Peyer's patch (tissue), 4 donors: ENCODE measurements around the gene VPS8. TPM values are rescaled to one million over a fixed set of nuclear protein-coding genes. Genes with fewer than 3 reads are reported as not detected.
"Not testable (repeated sequence)": the region's sequence is repeated elsewhere in the genome, so short reads cannot be mapped to it uniquely, and the experiment has no call there.

ENCODE experiments used
- DNase-seq, 3 donors: peaks; one replicate each; pipeline ENCODE4 v3.0.0-alpha.2; 2017 to 2019
- H3K27ac ChIP-seq, 4 donors: fragments of 200-600 bp; sonication (generic); one replicate each; pipeline ENCODE4 v1.5.1; 2016 to 2019
- H3K27me3 ChIP-seq, 2 donors: fragments of 200-600 bp; sonication (generic); one replicate each; pipeline ENCODE4 v1.5.1; 2019
- H3K36me3 ChIP-seq, 3 donors: fragments of 200-600 bp; sonication (generic); one replicate each; pipeline ENCODE4 v1.5.1; 2016 to 2019
- H3K4me1 ChIP-seq, 4 donors: fragments of 200-600 bp; sonication (generic); one replicate each; pipeline ENCODE4 v1.5.1; 2016 to 2019
- H3K4me3 ChIP-seq, 4 donors: fragments of 200-600 bp; sonication (generic); 1 replicate in 3 of 4; 2 replicates in 1 of 4; pipeline ENCODE4 v1.5.1; 2016 to 2019; ENCODE audit warnings: mild to moderate bottlenecking in 1 of 4
- H3K9me3 ChIP-seq, 4 donors: fragments of 200-600 bp; sonication (generic); one replicate each; pipeline ENCODE4 v1.5.1; 2016 to 2019; ENCODE audit warnings: mild to moderate bottlenecking in 1 of 4
- POLR2A ChIP-seq, 2 donors: fragments of 450-650 bp; IDR thresholded peaks; one replicate each; pipeline ENCODE4 v1.5.1; 2017; ENCODE audit warnings: antibody characterized with exemption in 2 of 2, mild to moderate bottlenecking in 2 of 2, moderate library complexity in 2 of 2
- total RNA-seq, 4 donors: library from RNA; depleted of rRNA; stranded (reverse); fragments of >200 nt; gene quantifications; one replicate each; pipeline ENCODE4 v1.1.0, GENCODE V29; 2016
- TF ChIP-seq, protein P1 (sequence below), 6 experiments: fragments of 450-650 bp in 4 of 6; fragments of 200-600 bp in 2 of 6; sonication (generic) in 1 of 6; IDR thresholded peaks; one replicate each; pipeline ENCODE4 v1.5.1; 2017 to 2019; ENCODE audit warnings: antibody characterized with exemption in 6 of 6, mild to moderate bottlenecking in 3 of 6, moderate library complexity in 1 of 6

Gene VPS8
- total RNA-seq, 4 donors from 2014 or later, result 49.7 to 109 (median 74.3) TPM

DNA sequence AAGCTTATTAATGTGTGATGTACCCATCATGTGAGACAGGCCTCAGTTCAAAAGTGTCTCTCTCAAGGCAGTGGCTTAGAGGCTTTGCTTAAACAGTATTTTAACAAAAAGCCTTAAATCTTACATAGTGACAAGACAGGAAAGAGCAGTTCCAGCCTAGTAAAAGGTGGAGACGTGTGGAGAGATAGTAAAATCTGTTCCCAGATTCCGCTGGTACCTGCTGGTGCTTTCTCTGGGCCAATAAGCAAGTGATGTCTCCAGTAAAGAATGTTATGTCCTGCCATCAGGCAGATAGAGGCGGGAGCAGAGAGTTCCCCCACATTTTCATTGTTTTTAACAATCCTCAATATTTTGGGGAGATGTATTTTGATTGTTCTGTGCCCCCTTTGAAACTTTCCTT lies 135.0 kb downstream of the VPS8 start:
- Histone ChIP-seq H3K9me3 (no peaks in the 10 kb centered on the region), H3K4me1 (no peaks in the 10 kb centered on the region), H3K36me3 (peaks cover 0 to 5% (median 0%) of the 10 kb centered on the region in 3 donors), H3K27me3 (no peaks in the 10 kb centered on the region), H3K4me3 (no peak overlapping the region), H3K27ac (no peak overlapping the region)
- TF ChIP-seq POLR2A (IDR thresholded peaks at IDR 0.05), result no peak
- TF ChIP-seq, protein P1, sequence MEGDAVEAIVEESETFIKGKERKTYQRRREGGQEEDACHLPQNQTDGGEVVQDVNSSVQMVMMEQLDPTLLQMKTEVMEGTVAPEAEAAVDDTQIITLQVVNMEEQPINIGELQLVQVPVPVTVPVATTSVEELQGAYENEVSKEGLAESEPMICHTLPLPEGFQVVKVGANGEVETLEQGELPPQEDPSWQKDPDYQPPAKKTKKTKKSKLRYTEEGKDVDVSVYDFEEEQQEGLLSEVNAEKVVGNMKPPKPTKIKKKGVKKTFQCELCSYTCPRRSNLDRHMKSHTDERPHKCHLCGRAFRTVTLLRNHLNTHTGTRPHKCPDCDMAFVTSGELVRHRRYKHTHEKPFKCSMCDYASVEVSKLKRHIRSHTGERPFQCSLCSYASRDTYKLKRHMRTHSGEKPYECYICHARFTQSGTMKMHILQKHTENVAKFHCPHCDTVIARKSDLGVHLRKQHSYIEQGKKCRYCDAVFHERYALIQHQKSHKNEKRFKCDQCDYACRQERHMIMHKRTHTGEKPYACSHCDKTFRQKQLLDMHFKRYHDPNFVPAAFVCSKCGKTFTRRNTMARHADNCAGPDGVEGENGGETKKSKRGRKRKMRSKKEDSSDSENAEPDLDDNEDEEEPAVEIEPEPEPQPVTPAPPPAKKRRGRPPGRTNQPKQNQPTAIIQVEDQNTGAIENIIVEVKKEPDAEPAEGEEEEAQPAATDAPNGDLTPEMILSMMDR (IDR thresholded peaks at IDR 0.05), result no peak
- DNase-seq, result no peak

DNA sequence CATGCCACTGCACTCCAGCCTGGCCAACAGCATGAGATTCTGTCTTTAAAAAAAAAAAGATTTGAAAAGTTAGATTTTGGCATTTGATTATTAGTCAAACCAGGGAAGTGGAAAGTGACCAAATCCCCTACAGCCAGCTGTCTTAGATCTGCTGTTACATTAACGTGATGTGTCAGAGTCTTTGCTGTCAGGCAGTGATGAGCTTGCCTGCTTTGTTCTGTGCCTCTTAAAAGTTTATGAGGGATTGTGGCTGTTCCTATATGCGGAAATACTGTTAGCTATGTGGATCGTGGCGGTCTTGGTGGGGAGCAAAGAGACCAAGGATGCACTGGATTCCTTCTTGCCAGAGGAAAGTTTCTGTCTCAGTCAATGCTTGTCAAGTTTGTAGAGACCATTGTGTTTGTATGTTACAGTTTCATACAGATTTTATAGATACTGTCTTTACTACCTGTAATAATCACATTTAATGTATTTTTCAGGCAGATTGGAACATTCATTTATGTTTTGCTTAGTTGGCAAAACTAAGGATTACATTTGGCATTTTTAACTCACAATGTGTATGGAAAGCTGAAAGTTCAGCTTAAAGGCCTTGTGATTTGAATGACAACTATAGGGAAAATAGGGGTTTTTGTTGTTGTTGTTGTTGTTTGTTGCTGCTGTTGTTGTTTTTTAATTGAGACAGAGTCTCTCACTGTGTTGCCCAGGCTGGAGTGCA lies 137.4 kb downstream of the VPS8 start:
- no peak overlapping the region for H3K27ac ChIP-seq

DNA sequence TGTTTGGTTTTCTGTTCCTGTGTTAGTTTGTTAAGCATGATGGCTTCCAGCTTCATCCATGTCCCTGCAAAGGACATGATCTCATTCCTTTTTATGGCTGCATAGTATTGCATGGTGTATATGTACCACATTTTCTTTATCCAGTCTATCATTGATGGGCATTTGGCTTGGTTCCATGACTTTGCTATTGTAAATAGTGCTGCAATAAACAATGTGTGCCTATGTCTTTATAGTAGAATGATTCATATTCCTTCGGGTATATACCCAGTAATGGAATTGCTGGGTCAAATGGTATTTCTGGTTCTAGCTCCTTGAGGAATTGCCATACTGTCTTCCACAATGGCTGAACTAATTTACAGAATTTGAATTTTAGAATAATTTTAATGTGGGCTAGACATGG lies 138.8 kb downstream of the VPS8 start:
- H3K4me1 ChIP-seq, DNase-seq, H3K36me3 ChIP-seq, H3K9me3 ChIP-seq, H3K4me3 ChIP-seq, H3K27me3 ChIP-seq, H3K27ac ChIP-seq: not testable (repeated sequence)

More for the DNA sequence above, 137.4 kb downstream of the VPS8 start:
- DNase-seq, result no peak
- TF ChIP-seq POLR2A (IDR thresholded peaks at IDR 0.05), result no peak
- TF ChIP-seq, protein P1 (IDR thresholded peaks at IDR 0.05), result no peak
- Histone ChIP-seq H3K4me1 (no peaks in the 10 kb centered on the region), H3K36me3 (peaks cover 0 to 5% (median 0%) of the 10 kb centered on the region in 3 donors), H3K27me3 (no peaks in the 10 kb centered on the region), H3K9me3 (no peaks in the 10 kb centered on the region), H3K4me3 (no peak overlapping the region)

DNA sequence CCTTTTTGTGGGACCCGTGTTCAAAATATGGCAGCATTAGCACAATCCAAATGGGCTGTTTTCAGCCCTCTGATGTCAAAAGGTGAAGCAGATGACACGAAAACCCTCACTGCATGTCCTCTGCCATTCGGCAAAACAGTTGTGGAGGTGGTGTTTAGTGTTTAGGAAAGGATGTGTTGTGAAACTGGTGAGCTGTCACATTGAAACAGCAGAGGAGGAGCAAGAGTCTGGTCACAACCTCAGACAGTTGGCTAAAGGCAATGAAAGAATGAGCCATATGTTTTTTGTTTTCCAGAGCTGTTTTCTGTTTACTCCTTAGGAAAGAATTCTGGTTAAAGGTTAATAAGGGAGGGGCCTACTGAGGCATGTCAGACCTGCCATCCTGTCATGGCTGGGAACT lies 140.7 kb downstream of the VPS8 start:
- peaks cover 0 to 6% (median 0%) of the 10 kb centered on the region in 3 donors for H3K36me3 ChIP-seq
- H3K9me3 ChIP-seq, result no peaks in the 10 kb centered on the region
- H3K27me3 ChIP-seq, result no peaks in the 10 kb centered on the region
- H3K27ac ChIP-seq, result no peak overlapping the region
- no peak for DNase-seq
- H3K4me3 ChIP-seq, result no peak overlapping the region
- TF ChIP-seq, protein P1 (IDR thresholded peaks at IDR 0.05), result no peak
- TF ChIP-seq POLR2A (IDR thresholded peaks at IDR 0.05), result no peak
- no peaks in the 10 kb centered on the region for H3K4me1 ChIP-seq

DNA sequence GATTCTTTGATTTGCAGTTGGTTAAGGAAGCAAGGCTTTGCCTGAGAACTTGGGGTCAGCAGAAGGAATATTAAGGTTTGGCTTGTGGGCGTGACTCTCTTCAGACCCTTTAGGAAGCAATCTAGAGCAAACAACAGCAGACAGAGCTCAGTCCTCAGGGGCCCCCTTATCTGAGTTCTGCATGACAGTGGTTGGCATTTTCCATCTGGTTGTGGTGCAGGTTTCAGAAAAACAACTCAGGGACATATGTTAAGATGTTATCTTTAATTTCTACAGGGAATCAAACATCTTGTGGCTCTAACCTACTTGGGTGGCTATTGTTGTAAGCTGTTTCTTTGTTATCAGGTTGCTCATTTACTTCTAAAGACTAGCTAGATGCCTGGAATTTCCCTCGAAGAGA lies 141.4 kb downstream of the VPS8 start:
- peaks cover 0 to 13% (median 0%) of the 10 kb centered on the region in 3 donors for H3K36me3 ChIP-seq
- TF ChIP-seq, protein P1 (IDR thresholded peaks at IDR 0.05), result no peak
- TF ChIP-seq POLR2A (IDR thresholded peaks at IDR 0.05), result no peak
- no peak overlapping the region for H3K27ac ChIP-seq
- H3K4me3 ChIP-seq, result no peak overlapping the region
- no peak for DNase-seq
- no peaks in the 10 kb centered on the region for H3K4me1 ChIP-seq
- H3K27me3 ChIP-seq, result no peaks in the 10 kb centered on the region
- no peaks in the 10 kb centered on the region for H3K9me3 ChIP-seq

DNA sequence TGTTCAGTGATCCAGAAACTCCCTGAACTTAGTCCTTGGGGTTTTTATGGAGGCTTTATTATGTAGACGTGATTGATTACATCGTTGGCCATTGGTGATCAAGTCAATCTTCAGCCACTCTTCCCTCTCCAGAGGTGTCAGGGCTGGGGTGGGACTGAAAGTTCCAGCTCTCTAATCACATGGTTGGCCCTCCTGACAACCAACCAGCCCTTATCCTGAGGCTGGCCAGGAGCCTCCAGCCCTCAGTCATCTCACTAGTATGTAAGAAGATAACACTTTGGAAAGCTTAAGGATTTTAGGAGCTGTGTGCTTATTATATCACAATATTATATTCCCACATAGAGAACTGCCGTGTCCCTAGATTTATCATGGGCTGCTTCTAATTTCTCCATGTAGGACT lies 142.3 kb downstream of the VPS8 start:
- no peak for DNase-seq
- H3K4me1 ChIP-seq, result no peaks in the 10 kb centered on the region
- no peak for TF ChIP-seq POLR2A (IDR thresholded peaks at IDR 0.05)
- TF ChIP-seq, protein P1 (IDR thresholded peaks at IDR 0.05), result no peak
- H3K9me3 ChIP-seq, result no peaks in the 10 kb centered on the region
- H3K27ac ChIP-seq, result no peak overlapping the region
- no peak overlapping the region for H3K4me3 ChIP-seq
- H3K27me3 ChIP-seq, result no peaks in the 10 kb centered on the region
- peaks cover 0 to 20% (median 0%) of the 10 kb centered on the region in 3 donors for H3K36me3 ChIP-seq

DNA sequence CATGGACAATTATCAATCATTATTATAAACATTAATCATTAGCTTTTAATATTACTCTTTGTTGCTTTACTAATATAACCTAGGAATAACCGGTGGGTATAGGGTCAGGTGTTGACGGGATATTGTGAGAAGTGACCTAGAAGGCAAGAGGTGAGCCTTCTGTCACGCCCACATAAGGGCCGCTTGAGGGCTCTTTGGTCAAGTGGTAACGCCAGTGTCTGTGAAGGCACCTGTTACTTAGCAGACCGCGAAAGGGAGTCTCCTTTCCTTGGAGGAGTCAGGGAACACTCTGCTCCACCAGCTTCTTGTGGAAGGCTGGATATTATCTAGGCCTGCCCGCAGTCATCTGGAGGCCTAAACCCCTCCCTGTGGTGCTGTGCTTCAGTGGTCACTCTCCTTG lies 142.9 kb downstream of the VPS8 start:
- H3K4me3 ChIP-seq, H3K27me3 ChIP-seq, H3K9me3 ChIP-seq, H3K27ac ChIP-seq, H3K4me1 ChIP-seq, DNase-seq: not testable (repeated sequence)
- H3K36me3 ChIP-seq, result peaks cover 0 to 23% (median 0%) of the 10 kb centered on the region in 3 donors
